PC-9 (cell line): ENCODE data around the gene COL4A2.

Experiments
- CTCF ChIP-seq: fragments of 200-600 bp; sonication (generic); conservative IDR thresholded peaks from 2 replicates; pipeline ENCODE4 v1.6.1; 2017; ENCODE audit warnings: mixed run types, antibody characterized with exemption, mild to moderate bottlenecking, moderate library complexity
- EZH2 ChIP-seq: fragments of 200-600 bp; sonication (generic); IDR thresholded peaks from 2 replicates; pipeline ENCODE4 v1.8.0; 2017; ENCODE audit warnings: antibody characterized with exemption, low read depth

DNA sequence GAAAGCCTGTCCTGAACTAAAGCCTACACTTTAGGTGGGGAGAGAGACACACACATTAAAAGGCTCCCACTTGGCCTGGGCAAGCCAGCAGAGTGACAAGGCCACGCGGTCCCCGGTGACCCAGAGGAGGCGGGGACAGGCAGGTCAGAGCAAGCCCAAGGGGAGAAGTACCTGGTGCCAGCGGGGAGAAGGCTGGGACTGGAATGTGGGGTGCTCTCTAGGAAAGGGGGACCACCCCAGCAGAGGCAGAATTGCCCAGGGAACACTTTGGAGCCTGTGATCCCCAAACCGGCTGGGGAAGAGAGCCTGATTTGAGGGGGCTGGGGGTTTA is 172.1 kb downstream of the COL4A2 start:
- TF ChIP-seq CTCF, result no peak
- TF ChIP-seq EZH2, result no peak
